Hair follicle dermal papilla cell (primary cell): ENCODE data around the gene TNFAIP3. TPM values are rescaled to one million over a fixed set of nuclear protein-coding genes. Genes with fewer than 3 reads are reported as not detected.

Source experiments
- total RNA-seq: library from RNA; depleted of rRNA; stranded (reverse); fragments of >200 nt; gene quantifications from 2 replicates; pipeline ENCODE4 v1.2.3, GENCODE V29; 2012

TNFAIP3 gene
- 3.0 and 7.6 TPM in 2 replicates for total RNA-seq

GRCh38 chr6:137866914-137867684 is at the start of gene TNFAIP3:
Gene TNFAIP3, plus strand, starts transcription at chr6:137867259. Its CDS starts 3,969 bp downstream, at chr6:137871228.

Other genes starting within 250 kb of the TNFAIP3 start
- gene PERP, start 240.2 kb downstream of the TNFAIP3 start, total RNA-seq, result 18.0 and 29.8 TPM in 2 replicates